Panc1 (cell line): ENCODE results near the gene EHMT2. TPM values are rescaled to one million over a fixed set of nuclear protein-coding genes. Genes with fewer than 3 reads are reported as not detected.

Experiments used
- ATAC-seq: fragments of 200-7000 bp; cut with Tn5 transposase; 2 replicates; pipeline ENCODE4 v1.9.1; 2020; ENCODE audit warnings: mild to moderate bottlenecking, moderate library complexity
- BruUV-seq: library from RNA; stranded (reverse); fragments of 400-500 nt; replicated peaks from 2 replicates; lab custom pipeline; 2021; lab: Mats Ljungman, UMichigan
- CTCF ChIA-PET: fragments of 300-600 bp; sonication (Branson Sonifier 250); formaldehyde crosslinking; loops from one replicate; lab custom pipeline; 2022; ENCODE audit warnings: antibody characterized with exemption; lab: Charles Lee
- POLR2A ChIA-PET: fragments of 300-600 bp; sonication (Branson Sonifier 250); formaldehyde crosslinking; loops from one replicate; lab custom pipeline; 2022; ENCODE audit warnings: antibody characterized with exemption; lab: Charles Lee
- DNase-seq: peaks from one replicate; pipeline ENCODE4 v3.0.0-alpha.2; 2010; ENCODE audit warnings: low read depth, low spot score
- H3K27ac ChIP-seq: 2 replicates; pipeline ENCODE4 v1.5.1; 2011; ENCODE audit warnings: mild to moderate bottlenecking, low read length, inconsistent platforms
- H3K27me3 ChIP-seq: fragments of 200-500 bp; sonication (Bioruptor generic); 2 replicates; pipeline ENCODE4 v1.6.0; 2014; ENCODE audit warnings: low read length, inconsistent platforms; ENCODE audit not compliant: control insufficient read depth, insufficient read depth
- H3K36me3 ChIP-seq: fragments of 200-500 bp; sonication (Bioruptor generic); 2 replicates; pipeline ENCODE4 v1.5.1; 2014; ENCODE audit warnings: inconsistent platforms, mild to moderate bottlenecking, low read length, moderate library complexity; ENCODE audit not compliant: control insufficient read depth, insufficient read depth
- H3K4me1 ChIP-seq: 2 replicates; pipeline ENCODE4 v1.5.1; 2011; ENCODE audit warnings: inconsistent platforms, mild to moderate bottlenecking, low read length, moderate library complexity; ENCODE audit not compliant: control insufficient read depth, insufficient read depth
- H3K4me3 ChIP-seq, 2 experiments: 2 replicates each; pipeline ENCODE4 v1.5.1; 2011 to 2012; ENCODE audit warnings: low read depth in 2 of 2, low read length in 2 of 2, mild to moderate bottlenecking in 2 of 2, inconsistent platforms in 1 of 2, moderate library complexity in 1 of 2
- H3K9me3 ChIP-seq: fragments of 200-500 bp; sonication (Bioruptor generic); 2 replicates; pipeline ENCODE4 v1.5.1; 2014; ENCODE audit warnings: low read depth, mild to moderate bottlenecking, inconsistent platforms, low read length, moderate library complexity; ENCODE audit not compliant: control insufficient read depth, insufficient read depth
- POLR2AphosphoS5 ChIP-seq: IDR thresholded peaks from 2 replicates; pipeline ENCODE4 v1.6.1; 2012; ENCODE audit warnings: mild to moderate bottlenecking, low read depth, low read length, moderate library complexity
- SIN3A ChIP-seq: IDR thresholded peaks from 2 replicates; pipeline ENCODE4 v1.6.1; 2012; ENCODE audit warnings: low read depth, mild to moderate bottlenecking, low read length, moderate library complexity, borderline replicate concordance; ENCODE audit not compliant: insufficient read depth
- TCF7L2 ChIP-seq: IDR thresholded peaks from 2 replicates; pipeline ENCODE4 v1.6.1; 2011; ENCODE audit warnings: mild to moderate bottlenecking, low read depth, low read length, inconsistent platforms
- in situ Hi-C: cut with HindIII; loops from 2 replicates; pipeline ENCODE4 v1.10.0; 2016; ENCODE audit warnings: low sequenced_read_pairs, low pct_unique_long_range_greater_than_20kb
- intact Hi-C: fragments of 100-400 bp; cut with micrococcal nuclease; formaldehyde crosslinking; loops from one replicate; pipeline ENCODE4 v1.10.0; 2022; ENCODE audit not compliant: unreplicated experiment
- total RNA-seq: library from RNA; stranded (reverse); gene quantifications from one replicate; pipeline ENCODE4 v1.2.1, GENCODE V29; 2021; ENCODE audit not compliant: unreplicated experiment
- TF ChIP-seq, protein P1 (sequence below): fragments of 450-650 bp; IDR thresholded peaks from 2 replicates; pipeline ENCODE4 v1.5.1; 2017; ENCODE audit warnings: mild to moderate bottlenecking
- TF ChIP-seq, protein P2 (sequence below), 2 experiments: IDR thresholded peaks; 2 replicates each; pipeline ENCODE4 v1.6.1; 2011 to 2012; ENCODE audit warnings: low read depth in 2 of 2, control low read depth in 1 of 2, low read length in 1 of 2, mild to moderate bottlenecking in 1 of 2, moderate library complexity in 1 of 2; ENCODE audit not compliant: insufficient read depth in 1 of 2

The EHMT2 gene
- total RNA-seq, 1 experiment from 2014 or later, result 60.4 TPM

DNA sequence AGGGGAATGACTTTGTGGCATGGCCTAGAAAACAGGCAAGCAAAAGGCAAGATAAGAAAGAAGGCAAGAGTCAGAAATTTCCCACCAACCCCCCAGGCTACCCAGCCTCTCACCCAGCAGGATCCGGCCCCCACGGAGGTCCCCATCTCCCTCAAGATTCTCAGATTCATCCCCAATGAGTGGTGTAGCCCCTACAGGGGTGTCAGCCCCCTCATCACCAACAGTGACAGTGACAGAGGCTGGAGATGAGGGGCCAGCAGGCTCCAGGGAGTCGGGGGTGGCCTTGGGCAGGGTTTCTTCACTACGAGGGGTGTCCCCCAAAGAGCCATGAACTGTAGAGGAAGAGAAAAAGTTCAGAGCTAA is 1.0 kb downstream of the EHMT2 start:
- in situ Hi-C loops (no loop called here), intact Hi-C loops (no loop called here)
- no peaks in the 10 kb centered on the region for H3K9me3 ChIP-seq
- H3K27me3 ChIP-seq, result no peaks in the 10 kb centered on the region
- CTCF ChIA-PET, result no interaction called here
- ATAC-seq, result no peak
- DNase-seq, result no peak
- no TSS peak for BruUV-seq
- H3K4me1 ChIP-seq, result peaks cover 17% of the 10 kb centered on the region
- POLR2A ChIA-PET, result no interaction called here
- TF ChIP-seq, protein P1, sequence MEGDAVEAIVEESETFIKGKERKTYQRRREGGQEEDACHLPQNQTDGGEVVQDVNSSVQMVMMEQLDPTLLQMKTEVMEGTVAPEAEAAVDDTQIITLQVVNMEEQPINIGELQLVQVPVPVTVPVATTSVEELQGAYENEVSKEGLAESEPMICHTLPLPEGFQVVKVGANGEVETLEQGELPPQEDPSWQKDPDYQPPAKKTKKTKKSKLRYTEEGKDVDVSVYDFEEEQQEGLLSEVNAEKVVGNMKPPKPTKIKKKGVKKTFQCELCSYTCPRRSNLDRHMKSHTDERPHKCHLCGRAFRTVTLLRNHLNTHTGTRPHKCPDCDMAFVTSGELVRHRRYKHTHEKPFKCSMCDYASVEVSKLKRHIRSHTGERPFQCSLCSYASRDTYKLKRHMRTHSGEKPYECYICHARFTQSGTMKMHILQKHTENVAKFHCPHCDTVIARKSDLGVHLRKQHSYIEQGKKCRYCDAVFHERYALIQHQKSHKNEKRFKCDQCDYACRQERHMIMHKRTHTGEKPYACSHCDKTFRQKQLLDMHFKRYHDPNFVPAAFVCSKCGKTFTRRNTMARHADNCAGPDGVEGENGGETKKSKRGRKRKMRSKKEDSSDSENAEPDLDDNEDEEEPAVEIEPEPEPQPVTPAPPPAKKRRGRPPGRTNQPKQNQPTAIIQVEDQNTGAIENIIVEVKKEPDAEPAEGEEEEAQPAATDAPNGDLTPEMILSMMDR, result no peak
- TF ChIP-seq, protein P2, sequence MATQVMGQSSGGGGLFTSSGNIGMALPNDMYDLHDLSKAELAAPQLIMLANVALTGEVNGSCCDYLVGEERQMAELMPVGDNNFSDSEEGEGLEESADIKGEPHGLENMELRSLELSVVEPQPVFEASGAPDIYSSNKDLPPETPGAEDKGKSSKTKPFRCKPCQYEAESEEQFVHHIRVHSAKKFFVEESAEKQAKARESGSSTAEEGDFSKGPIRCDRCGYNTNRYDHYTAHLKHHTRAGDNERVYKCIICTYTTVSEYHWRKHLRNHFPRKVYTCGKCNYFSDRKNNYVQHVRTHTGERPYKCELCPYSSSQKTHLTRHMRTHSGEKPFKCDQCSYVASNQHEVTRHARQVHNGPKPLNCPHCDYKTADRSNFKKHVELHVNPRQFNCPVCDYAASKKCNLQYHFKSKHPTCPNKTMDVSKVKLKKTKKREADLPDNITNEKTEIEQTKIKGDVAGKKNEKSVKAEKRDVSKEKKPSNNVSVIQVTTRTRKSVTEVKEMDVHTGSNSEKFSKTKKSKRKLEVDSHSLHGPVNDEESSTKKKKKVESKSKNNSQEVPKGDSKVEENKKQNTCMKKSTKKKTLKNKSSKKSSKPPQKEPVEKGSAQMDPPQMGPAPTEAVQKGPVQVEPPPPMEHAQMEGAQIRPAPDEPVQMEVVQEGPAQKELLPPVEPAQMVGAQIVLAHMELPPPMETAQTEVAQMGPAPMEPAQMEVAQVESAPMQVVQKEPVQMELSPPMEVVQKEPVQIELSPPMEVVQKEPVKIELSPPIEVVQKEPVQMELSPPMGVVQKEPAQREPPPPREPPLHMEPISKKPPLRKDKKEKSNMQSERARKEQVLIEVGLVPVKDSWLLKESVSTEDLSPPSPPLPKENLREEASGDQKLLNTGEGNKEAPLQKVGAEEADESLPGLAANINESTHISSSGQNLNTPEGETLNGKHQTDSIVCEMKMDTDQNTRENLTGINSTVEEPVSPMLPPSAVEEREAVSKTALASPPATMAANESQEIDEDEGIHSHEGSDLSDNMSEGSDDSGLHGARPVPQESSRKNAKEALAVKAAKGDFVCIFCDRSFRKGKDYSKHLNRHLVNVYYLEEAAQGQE (IDR thresholded peaks at IDR 0.05; ENCODE audit: insufficient read depth in 1 of 2, low read depth in 2 of 2, low read length in 1 of 2), result no peak
- no peak for TF ChIP-seq SIN3A
- H3K27ac ChIP-seq, result peak overlapping the region; percentile 67
- H3K36me3 ChIP-seq, result no peaks in the 10 kb centered on the region; the same call in none of the 2 replicates
- peak overlapping the region; percentile 73 to 96 for H3K4me3 ChIP-seq

DNA sequence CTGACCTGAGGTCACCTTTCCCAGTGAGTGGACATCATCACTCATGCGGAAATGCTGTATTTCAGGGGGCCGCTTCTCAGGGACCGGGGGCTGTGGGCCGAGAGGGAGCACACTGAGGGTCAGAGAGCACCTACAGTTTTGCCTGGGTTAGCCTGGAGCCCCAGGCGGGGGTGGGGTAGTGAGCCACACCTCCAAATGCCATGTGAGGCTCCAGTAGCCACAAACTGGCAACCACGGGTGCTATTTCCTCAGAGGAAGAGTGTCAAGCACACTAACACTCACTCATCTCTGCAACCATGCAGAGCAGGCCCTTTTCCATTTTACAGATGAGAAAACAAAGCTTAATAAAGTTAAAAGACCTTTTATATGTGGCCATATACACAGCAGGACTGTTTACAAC is 4.7 kb downstream of the EHMT2 start:
- H3K9me3 ChIP-seq, result no peaks in the 10 kb centered on the region
- DNase-seq, result no peak
- H3K27ac ChIP-seq, result no peak overlapping the region
- H3K4me3 ChIP-seq, result no peak overlapping the region
- no peak for TF ChIP-seq TCF7L2
- TF ChIP-seq POLR2AphosphoS5, result no peak
- no peak for TF ChIP-seq SIN3A
- TF ChIP-seq, protein P2 (IDR thresholded peaks at IDR 0.05; ENCODE audit: insufficient read depth in 1 of 2, low read depth in 2 of 2, low read length in 1 of 2), result no peak
- TF ChIP-seq, protein P1, result no peak
- intact Hi-C loops (no loop called here), in situ Hi-C loops (no loop called here)
- no peak for ATAC-seq
- ChIA-PET POLR2A (interaction anchor here (0.6 kb wide), 1 partner anchor 18 kb away, joined by 3 read pairs; no protein-coding TSS in a partner anchor), CTCF (no interaction called here)
- BruUV-seq, result no TSS peak
- 0 out of 2 replicates have a peak, but pooled peaks cover 6% of the 10 kb centered on the region for H3K4me1 ChIP-seq
- H3K27me3 ChIP-seq, result no peaks in the 10 kb centered on the region
- H3K36me3 ChIP-seq, result no peaks in the 10 kb centered on the region; the same call in none of the 2 replicates
